Stimulated activated CD8-positive, alpha-beta memory T cell treated with anti-CD3 and anti-CD28 coated beads, Interleukin-7, amount 100 ng/mL, for 1 hour (primary cell): ENCODE results near the gene CALML3.
"Not testable (repeated sequence)": the region's sequence is repeated elsewhere in the genome, so short reads cannot be mapped to it uniquely, and the experiment has no call there.

Experiments used
- DNase-seq, 2 donors: peaks; one replicate each; pipeline ENCODE4 v3.0.0-alpha.2; 2020; ENCODE audit warnings: low read depth in 2 of 2

Gene CALML3

DNA sequence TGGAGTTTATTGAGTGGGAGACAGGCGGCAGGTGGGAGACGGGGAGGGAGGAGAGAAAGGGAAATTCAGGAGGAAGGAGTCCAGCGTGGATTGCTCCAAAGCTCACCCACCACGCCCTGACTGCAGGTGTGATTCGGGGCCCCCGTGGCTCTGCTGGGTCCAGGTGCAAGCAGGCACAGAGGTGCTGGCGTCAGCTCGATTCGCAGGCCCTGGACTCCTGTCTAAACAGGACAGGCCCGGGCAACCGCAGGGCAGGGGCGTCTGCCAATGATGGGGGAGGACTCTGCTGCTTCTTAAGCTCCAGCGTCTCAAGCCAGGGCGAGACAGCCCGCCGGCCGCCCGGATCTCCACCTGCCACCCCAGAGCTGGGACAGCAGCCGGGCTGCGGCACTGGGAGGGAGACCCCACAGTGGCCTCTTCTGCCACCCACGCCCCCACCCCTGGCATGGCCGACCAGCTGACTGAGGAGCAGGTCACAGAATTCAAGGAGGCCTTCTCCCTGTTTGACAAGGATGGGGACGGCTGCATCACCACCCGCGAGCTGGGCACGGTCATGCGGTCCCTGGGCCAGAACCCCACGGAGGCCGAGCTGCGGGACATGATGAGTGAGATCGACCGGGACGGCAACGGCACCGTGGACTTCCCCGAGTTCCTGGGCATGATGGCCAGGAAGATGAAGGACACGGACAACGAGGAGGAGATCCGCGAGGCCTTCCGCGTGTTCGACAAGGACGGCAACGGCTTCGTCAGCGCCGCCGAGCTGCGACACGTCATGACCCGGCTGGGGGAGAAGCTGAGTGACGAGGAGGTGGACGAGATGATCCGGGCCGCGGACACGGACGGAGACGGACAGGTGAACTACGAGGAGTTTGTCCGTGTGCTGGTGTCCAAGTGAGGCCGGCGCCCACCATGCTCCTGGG lies at the start of gene CALML3:
TSS of gene CALML3 (plus strand) at position 321 of the 920 bp plus-strand sequence. CDS start at position 446, 125 bp downstream.
- no peak for DNase-seq

- DNase-seq = not testable (repeated sequence)
These were observed 49.7 kb upstream of the CALML3 start for GRCh38 chr10:5475088-5475487.

GRCh38 chr10:5475974-5476807 lies 48.6 kb upstream of the CALML3 start:
- not testable (repeated sequence) for DNase-seq

DNA sequence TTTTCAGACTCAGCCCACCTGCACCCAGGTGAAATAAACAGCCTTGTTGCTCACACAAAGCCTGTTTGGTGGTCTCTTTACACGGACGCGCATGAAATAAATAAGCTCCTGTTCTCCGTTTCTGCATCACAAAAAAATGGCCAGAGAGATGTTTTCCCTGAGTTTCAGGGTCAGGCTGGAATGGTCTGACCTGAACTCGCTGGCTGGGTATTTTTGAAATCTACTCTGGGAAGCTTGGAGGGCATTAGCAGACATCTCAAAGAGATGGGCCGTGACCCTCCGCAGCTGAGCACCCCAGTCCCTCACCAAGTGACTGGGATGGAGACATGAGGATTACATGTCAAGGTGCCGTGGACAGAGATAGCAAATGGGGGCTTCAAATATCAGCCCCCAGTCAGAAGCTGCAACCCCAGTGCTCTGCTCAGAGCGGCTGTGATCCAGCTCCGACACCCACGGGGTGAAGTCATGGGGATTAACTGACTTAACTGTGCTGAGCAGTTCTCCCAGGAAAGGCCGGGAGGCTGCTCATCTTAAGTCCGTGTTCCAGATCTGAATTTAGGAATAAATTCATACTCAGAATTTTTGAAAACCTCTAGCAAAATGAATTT lies 47.7 kb upstream of the CALML3 start:
- DNase-seq = no peak

GRCh38 chr10:5477948-5478693 lies 46.6 kb upstream of the CALML3 start:
- DNase-seq = no peak

- DNase-seq = no peak
These were observed 46.0 kb upstream of the CALML3 start for GRCh38 chr10:5478694-5479305.

GRCh38 chr10:5479481-5480161 lies 45.1 kb upstream of the CALML3 start:
- DNase-seq = no peak

- no peak for DNase-seq
These were observed 44.4 kb upstream of the CALML3 start for GRCh38 chr10:5480162-5480941.

DNA sequence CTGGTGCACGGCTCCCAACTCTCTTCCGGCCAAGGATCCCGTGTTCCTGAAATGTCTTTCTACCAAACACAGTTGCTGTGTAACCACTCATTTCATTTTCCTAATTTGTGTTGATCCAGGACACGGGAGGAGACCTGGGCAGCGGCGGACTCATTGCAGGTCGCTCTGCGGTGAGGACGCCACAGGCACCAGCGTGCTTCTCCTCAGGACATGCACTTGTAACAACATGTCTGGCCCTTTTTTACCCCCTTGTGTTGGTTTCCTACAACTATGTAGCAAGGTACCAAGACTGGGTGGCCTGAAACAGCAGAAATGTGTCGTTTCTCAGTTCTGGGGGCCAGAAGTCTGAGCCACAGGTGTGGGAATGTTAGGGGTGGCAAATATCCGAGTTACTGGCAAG lies 43.6 kb upstream of the CALML3 start:
- DNase-seq = no peak

GRCh38 chr10:5482016-5482415 lies 42.7 kb upstream of the CALML3 start:
- no peak for DNase-seq

DNA sequence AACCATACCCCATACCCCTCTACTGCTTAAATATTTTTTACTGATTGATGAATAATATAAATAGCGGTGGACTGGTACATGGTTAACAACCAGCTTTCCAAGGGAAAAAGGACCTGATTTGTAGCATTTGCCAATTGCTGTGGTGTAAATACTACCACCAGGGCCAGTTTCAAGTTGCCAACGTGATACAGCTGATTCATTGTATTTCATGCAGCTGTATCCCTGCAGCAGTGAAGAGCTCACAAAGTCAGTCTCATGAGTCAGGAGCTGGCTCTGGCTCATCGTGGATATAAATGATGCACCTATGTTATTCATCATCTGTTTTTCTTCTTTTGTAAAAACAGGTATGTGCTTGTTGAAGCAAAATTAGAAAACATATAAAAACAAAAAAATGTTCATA lies 40.6 kb upstream of the CALML3 start:
- no peak for DNase-seq

GRCh38 chr10:5485290-5485689 lies 39.5 kb upstream of the CALML3 start:
- DNase-seq = no peak

DNA sequence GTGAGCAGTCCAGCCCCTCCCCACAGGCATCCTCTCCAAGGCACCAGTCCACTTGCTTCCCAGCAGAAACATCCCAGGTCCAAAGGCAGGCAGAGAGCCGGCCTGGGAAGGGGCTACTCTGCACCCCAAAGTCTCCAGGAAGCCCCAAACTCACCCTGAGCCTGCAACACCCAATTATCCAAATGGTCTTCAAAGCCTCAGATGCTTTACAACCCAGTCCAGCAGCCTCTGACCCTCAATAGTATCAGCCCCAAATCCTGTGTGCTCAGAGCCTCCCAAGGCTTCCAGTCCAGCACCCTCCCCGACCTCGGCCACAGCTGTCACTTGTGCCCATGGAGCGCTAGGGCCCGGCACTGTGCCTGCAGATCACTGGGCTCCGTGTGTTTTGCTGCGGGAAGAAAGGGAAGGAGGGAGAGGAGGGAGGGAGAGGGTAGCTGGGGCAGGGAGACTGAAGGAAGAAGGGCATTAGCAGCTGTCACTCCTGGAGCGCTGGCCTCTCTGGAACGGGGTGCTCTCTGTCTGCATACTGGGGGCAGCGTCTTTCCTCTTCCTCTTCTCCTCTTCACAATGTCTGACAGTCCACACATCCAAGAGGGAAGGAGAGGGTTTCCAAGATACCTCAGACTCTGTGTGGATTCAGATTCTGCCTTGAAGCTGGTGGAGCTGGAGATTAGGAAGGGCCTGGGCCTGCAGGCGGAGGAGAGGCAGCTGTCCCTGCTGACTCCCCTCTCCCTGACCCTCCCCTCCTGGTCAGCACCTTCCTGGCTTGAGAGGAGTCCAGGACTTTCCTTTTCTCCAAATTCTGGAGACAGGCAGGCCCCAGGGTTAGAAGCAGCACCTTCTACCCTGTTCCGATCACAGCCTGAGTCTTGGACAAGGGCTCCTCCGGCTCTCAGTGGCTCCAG lies 38.6 kb upstream of the CALML3 start:
- no peak for DNase-seq

GRCh38 chr10:5486853-5487235 lies 37.9 kb upstream of the CALML3 start:
- no peak for DNase-seq

DNA sequence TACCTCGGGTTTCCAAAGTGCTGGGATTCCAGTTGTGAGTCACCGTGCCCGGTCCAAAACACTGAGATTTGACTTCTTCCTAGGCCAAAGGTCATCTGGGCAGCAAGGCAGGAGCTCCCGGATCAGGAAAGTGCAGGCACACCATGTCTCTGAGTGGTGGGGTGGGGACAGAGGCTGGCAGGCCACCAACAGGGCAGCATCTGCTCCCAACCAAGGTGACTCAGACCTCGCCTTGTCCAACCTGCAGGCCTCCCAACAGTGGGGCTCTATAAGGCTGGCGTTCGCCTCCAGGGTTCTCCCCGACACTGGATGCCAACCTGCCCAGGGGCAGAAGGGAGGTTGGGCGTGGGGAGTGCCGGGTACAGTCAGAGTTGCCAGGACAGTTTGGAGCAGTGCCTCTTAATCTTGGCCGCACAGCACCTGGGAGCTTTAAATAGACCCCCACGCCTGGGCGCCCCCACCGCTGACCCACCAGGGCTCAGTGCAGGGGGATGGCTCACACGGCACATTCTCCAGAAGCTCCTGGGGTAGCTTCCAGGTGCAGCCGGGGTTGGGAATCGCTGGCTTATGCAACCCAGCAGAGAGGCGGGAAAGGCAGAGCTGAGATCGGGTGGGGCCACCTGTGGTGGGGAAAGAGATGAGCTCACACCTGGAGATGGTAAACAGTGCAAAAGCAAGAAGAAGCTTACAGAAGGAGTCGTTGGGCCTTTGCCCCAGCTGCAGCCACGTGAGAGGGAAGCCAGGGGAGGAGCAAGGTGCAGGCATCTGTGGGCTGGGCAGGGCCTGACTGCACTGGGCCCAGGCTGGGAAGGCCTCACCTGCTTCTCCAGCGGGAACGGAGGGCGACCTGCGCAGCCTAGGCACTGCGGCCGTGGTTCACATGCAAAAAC lies 36.2 kb upstream of the CALML3 start:
- DNase-seq = no peak

DNA sequence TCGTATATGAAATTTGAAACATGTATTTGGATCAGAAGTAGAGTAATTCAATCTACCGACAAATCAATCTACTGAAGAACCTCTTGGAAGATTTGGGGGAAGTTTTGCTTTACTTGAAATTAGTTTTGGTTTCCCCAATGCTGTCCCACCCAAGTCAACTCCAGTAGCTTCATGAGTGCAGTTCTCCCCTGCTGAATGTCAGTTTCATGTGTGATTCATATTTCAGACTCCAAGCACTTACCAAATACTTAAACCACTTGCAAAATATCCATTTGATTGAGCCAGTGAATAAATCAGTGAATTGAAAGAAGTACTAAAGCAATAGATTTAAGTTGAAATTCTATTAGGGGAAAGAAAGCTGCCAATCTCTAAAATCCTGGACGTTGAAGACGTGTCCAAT lies 34.7 kb upstream of the CALML3 start:
- no peak for DNase-seq

GRCh38 chr10:5490698-5491464 lies 33.9 kb upstream of the CALML3 start:
- DNase-seq = no peak
